Loucy (cell line): ENCODE measurements around the gene SCGB1A1.

Source experiments
- EZH2phosphoT487 ChIP-seq: fragments of 200-600 bp; IDR thresholded peaks from 2 replicates; pipeline ENCODE4 v1.6.1; 2018; ENCODE audit warnings: antibody characterized with exemption, mild to moderate bottlenecking, moderate library complexity, borderline replicate concordance
- TF ChIP-seq, protein P1 (sequence below): fragments of 200-600 bp; sonication (generic); conservative IDR thresholded peaks from 2 replicates; pipeline ENCODE4 v1.5.1; 2014; ENCODE audit warnings: mild to moderate bottlenecking, antibody characterized with exemption, low read length

- TF ChIP-seq, protein P1, sequence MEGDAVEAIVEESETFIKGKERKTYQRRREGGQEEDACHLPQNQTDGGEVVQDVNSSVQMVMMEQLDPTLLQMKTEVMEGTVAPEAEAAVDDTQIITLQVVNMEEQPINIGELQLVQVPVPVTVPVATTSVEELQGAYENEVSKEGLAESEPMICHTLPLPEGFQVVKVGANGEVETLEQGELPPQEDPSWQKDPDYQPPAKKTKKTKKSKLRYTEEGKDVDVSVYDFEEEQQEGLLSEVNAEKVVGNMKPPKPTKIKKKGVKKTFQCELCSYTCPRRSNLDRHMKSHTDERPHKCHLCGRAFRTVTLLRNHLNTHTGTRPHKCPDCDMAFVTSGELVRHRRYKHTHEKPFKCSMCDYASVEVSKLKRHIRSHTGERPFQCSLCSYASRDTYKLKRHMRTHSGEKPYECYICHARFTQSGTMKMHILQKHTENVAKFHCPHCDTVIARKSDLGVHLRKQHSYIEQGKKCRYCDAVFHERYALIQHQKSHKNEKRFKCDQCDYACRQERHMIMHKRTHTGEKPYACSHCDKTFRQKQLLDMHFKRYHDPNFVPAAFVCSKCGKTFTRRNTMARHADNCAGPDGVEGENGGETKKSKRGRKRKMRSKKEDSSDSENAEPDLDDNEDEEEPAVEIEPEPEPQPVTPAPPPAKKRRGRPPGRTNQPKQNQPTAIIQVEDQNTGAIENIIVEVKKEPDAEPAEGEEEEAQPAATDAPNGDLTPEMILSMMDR, result no peak
- TF ChIP-seq EZH2phosphoT487, result no peak
Observed at GRCh38 chr11:62439785-62440602, 21.2 kb downstream of the SCGB1A1 start.
